Loucy (cell line): ENCODE measurements around the gene LRRC56.

Source experiments
- H2AFZ ChIP-seq: fragments of 200-600 bp; sonication (generic); 2 replicates; pipeline ENCODE4 v1.6.0; 2016; ENCODE audit warnings: antibody characterized with exemption, mild to moderate bottlenecking, low read length, moderate library complexity
- H3F3A ChIP-seq: fragments of 200-600 bp; 2 replicates; pipeline ENCODE4 v1.6.0; 2016; ENCODE audit warnings: antibody characterized with exemption, low read depth, mild to moderate bottlenecking
- H3K27me3 ChIP-seq: fragments of 200-600 bp; sonication (generic); 2 replicates; pipeline ENCODE4 v1.6.1; 2014; ENCODE audit warnings: low read length, mild to moderate bottlenecking; ENCODE audit not compliant: insufficient read depth, poor library complexity, severe bottlenecking
- H3K36me3 ChIP-seq: fragments of 200-600 bp; sonication (generic); 2 replicates; pipeline ENCODE4 v1.6.1; 2016; ENCODE audit warnings: low read length; ENCODE audit not compliant: insufficient read depth
- H3K4me1 ChIP-seq: fragments of 200-600 bp; sonication (generic); 2 replicates; pipeline ENCODE4 v1.5.1; 2014; ENCODE audit warnings: low read length, mild to moderate bottlenecking; ENCODE audit not compliant: insufficient read depth, poor library complexity, severe bottlenecking
- H3K4me2 ChIP-seq: fragments of 200-600 bp; sonication (generic); 2 replicates; pipeline ENCODE4 v1.6.0; 2014; ENCODE audit warnings: antibody characterized with exemption, low read length, low read depth, mild to moderate bottlenecking; ENCODE audit not compliant: poor library complexity, severe bottlenecking
- H3K4me3 ChIP-seq: fragments of 200-600 bp; sonication (generic); 2 replicates; pipeline ENCODE4 v1.5.1; 2014; ENCODE audit warnings: low read length, mild to moderate bottlenecking, mixed read lengths; ENCODE audit not compliant: poor library complexity, severe bottlenecking
- H3K79me2 ChIP-seq: fragments of 200-600 bp; sonication (generic); 2 replicates; pipeline ENCODE4 v1.6.1; 2014; ENCODE audit warnings: low read length; ENCODE audit not compliant: insufficient read depth
- H3K9ac ChIP-seq: fragments of 200-600 bp; sonication (generic); 2 replicates; pipeline ENCODE4 v1.6.0; 2014; ENCODE audit warnings: mild to moderate bottlenecking, low read depth, low read length, moderate library complexity; ENCODE audit not compliant: poor library complexity, severe bottlenecking
- H3K9me2 ChIP-seq: fragments of 200-600 bp; sonication (generic); replicated peaks from 2 replicates; pipeline ENCODE4 v1.6.1; 2016; ENCODE audit warnings: low read depth, low read length, mixed read lengths
- H3K9me3 ChIP-seq: fragments of 200-600 bp; sonication (generic); 2 replicates; pipeline ENCODE4 v1.6.1; 2014; ENCODE audit warnings: mild to moderate bottlenecking, antibody characterized with exemption, low read length, low read depth; ENCODE audit not compliant: insufficient read depth
- H4K20me1 ChIP-seq: fragments of 200-600 bp; sonication (generic); 2 replicates; pipeline ENCODE4 v1.6.0; 2014; ENCODE audit warnings: antibody characterized with exemption, low read length, mild to moderate bottlenecking; ENCODE audit not compliant: insufficient read depth, poor library complexity, severe bottlenecking
- EZH2phosphoT487 ChIP-seq: fragments of 200-600 bp; IDR thresholded peaks from 2 replicates; pipeline ENCODE4 v1.6.1; 2018; ENCODE audit warnings: antibody characterized with exemption, mild to moderate bottlenecking, moderate library complexity, borderline replicate concordance
- TF ChIP-seq, protein P1 (sequence below): fragments of 200-600 bp; sonication (generic); conservative IDR thresholded peaks from 2 replicates; pipeline ENCODE4 v1.5.1; 2014; ENCODE audit warnings: mild to moderate bottlenecking, antibody characterized with exemption, low read length

Gene LRRC56

DNA sequence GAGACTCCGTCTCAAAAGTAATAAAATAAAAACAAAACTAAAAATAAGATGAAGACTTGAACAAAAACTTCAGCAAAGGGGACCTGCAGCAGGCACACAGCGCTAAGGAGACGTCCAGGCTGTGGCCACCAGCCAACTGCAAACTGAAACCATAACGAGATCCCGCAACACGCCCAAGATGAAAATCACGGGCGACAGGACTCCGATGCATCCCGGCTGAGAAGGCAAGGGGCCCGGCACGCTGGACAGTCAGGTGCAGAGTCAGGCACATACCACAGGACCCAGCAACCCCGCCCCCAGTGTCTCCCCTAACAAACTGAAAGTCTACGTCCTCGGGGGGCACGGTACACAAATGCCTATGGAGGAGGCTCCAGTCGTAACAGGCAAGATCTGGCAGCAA lies 11.1 kb upstream of the LRRC56 start:
- H4K20me1 ChIP-seq, result no peaks in the 10 kb centered on the region
- H3K27me3 ChIP-seq, result no peaks in the 10 kb centered on the region
- no peaks in the 10 kb centered on the region for H3F3A ChIP-seq
- H3K4me1 ChIP-seq, result no peaks in the 10 kb centered on the region
- H3K36me3 ChIP-seq, result no peaks in the 10 kb centered on the region
- H3K79me2 ChIP-seq, result no peaks in the 10 kb centered on the region
- no peak overlapping the region for H2AFZ ChIP-seq
- H3K9me2 ChIP-seq, result no peaks in the 10 kb centered on the region
- no peak overlapping the region for H3K4me2 ChIP-seq
- no peaks in the 10 kb centered on the region for H3K9me3 ChIP-seq
- TF ChIP-seq, protein P1, sequence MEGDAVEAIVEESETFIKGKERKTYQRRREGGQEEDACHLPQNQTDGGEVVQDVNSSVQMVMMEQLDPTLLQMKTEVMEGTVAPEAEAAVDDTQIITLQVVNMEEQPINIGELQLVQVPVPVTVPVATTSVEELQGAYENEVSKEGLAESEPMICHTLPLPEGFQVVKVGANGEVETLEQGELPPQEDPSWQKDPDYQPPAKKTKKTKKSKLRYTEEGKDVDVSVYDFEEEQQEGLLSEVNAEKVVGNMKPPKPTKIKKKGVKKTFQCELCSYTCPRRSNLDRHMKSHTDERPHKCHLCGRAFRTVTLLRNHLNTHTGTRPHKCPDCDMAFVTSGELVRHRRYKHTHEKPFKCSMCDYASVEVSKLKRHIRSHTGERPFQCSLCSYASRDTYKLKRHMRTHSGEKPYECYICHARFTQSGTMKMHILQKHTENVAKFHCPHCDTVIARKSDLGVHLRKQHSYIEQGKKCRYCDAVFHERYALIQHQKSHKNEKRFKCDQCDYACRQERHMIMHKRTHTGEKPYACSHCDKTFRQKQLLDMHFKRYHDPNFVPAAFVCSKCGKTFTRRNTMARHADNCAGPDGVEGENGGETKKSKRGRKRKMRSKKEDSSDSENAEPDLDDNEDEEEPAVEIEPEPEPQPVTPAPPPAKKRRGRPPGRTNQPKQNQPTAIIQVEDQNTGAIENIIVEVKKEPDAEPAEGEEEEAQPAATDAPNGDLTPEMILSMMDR, result no peak
- no peak for TF ChIP-seq EZH2phosphoT487
- H3K9ac ChIP-seq, result no peak overlapping the region
- no peak overlapping the region for H3K4me3 ChIP-seq

DNA sequence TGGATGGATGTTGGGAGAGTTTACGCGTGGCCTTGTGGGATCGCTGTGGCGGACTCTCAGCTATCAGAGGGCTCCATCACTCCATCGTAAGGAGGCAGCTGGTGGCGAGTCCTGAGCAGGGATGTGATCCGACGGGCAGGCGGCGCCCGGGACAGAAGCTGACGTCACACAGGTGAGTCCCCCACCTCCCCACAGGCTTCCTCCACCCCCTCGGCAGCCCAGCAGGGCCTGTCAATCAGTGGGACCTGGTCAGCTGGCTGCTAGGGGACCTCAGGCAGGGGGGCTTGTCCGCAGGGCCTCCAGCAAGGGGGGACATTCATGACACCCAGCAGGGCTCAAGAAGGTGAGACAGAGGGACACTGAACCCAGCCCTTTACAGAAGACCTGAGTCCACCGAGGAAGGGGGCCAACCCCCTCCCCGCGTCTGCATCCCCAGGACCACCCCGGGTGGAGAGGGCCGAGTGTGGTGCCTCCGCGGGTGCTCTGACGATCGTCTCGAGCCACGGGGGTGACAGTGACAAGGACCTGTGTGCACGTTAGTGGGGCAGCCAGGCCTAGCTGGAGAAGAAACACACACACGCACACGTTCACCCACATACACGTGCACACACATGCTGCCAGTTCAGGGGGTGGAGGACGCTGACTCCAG lies 9.0 kb upstream of the LRRC56 start:
- no peak overlapping the region for H3K4me2 ChIP-seq
- H3K9me2 ChIP-seq, result no peaks in the 10 kb centered on the region
- H3K4me1 ChIP-seq, result no peaks in the 10 kb centered on the region
- H4K20me1 ChIP-seq, result peaks cover 3% of the 10 kb centered on the region
- peaks cover 4% of the 10 kb centered on the region; the same call in 1 of the 2 replicates for H3K36me3 ChIP-seq
- no peaks in the 10 kb centered on the region for H3K27me3 ChIP-seq
- H3F3A ChIP-seq, result no peaks in the 10 kb centered on the region
- peaks cover under 1% of the 10 kb centered on the region; the same call in 1 of the 2 replicates for H3K79me2 ChIP-seq
- no peak overlapping the region for H2AFZ ChIP-seq
- H3K9me3 ChIP-seq, result no peaks in the 10 kb centered on the region
- no peak overlapping the region for H3K9ac ChIP-seq
- no peak overlapping the region for H3K4me3 ChIP-seq
- TF ChIP-seq EZH2phosphoT487, result no peak
- TF ChIP-seq, protein P1, result no peak

DNA sequence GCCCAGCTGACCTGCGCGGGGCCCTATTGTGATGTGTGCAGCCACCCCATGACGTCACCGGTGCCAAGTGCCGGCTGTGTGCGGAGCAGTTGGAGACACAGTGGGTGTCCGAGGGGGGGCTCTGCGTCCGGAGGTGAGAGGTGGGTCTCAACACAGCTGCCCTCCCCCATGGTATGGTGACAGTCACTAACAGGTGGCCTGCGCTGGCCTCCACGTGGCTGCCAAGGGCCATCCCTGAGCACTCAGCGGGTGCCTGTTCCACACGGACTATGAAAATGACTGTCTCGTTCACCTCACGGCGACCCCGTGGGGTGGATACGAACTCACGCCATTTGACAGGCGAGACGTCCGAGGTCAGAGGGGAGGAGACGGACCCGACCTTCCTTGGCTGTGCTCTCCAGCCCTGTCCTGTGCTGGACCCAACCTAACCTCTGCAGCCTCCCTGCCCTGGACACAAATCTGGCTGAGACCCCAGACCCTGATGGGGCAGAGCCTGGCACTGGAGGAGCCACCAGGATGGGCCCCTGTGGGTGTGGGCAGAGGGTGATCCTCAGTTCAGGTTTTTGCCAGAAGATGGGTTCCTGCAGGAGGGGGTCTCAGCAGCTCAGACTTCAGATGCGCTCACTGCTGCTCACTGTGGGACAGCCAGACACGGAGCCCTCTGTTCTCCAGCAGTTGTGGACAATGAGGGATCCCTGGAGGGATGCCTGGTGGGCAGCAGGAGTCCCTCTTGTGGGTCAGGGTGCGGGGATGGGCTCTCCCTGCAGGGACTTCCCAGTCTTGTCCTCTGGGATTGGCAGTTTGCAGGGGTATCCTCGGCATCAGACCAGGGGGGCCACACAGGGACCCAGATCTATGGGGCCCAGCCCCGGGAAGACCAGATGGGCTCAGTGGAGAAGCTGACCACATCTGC lies 8.3 kb upstream of the LRRC56 start:
- H3K27me3 ChIP-seq, result no peaks in the 10 kb centered on the region
- H3F3A ChIP-seq, result no peaks in the 10 kb centered on the region
- TF ChIP-seq, protein P1, result no peak
- no peak overlapping the region for H3K9ac ChIP-seq
- H3K4me1 ChIP-seq, result peaks cover 6% of the 10 kb centered on the region
- peaks cover 8% of the 10 kb centered on the region for H3K79me2 ChIP-seq
- peaks cover 10% of the 10 kb centered on the region for H4K20me1 ChIP-seq
- no peak overlapping the region for H2AFZ ChIP-seq
- H3K36me3 ChIP-seq, result peaks cover 4% of the 10 kb centered on the region; the same call in 1 of the 2 replicates
- H3K4me3 ChIP-seq, result no peak overlapping the region
- no peak overlapping the region for H3K4me2 ChIP-seq
- H3K9me2 ChIP-seq, result no peaks in the 10 kb centered on the region
- H3K9me3 ChIP-seq, result no peaks in the 10 kb centered on the region
